ENCODE measurements around the gene SOX11.

Gene SOX11

DNA sequence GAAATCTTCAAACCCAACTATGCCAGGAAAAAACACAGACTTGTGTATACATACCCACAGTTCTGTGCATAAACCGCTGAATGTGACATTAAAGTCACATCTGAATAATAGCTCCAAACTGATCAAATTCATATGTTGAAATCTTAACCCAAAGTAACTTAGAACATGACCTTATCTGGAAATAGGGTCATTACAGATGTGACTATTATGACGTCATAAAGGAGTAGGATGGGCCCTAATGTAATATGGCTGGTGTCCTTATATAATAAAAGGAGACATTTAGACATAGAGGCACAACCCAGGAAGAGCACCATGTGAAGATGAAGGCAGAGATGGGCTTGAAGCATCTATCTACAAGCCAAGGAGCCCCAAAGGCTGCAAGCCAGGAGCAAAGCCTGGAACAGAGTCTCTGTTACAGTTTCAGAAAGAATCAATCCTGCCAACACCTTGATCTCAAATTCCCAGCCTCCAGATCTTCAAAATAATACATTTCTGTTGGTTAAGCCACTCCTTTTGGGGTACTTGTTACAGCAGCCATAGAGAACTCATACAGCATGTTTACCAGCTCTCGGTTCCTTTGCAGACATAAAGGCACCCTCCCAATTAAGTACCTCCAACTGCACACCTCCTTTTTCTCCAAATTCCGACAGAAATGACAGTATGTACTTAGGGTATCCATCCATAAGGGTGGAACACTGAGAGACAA lies 27.6 kb downstream of the SOX11 start:
- H3K4me3 ChIP-seq (replicated peaks in 1 of 2; ENCODE audit: low read depth in 2 of 2, low read length in 2 of 2), result no peak overlapping the region
- no peak for TF ChIP-seq CTCF (IDR thresholded peaks at IDR 0.05; ENCODE audit: low read depth, low read length)
- no peak for DNase-seq (ENCODE audit: low read depth in 2 of 2)

DNA sequence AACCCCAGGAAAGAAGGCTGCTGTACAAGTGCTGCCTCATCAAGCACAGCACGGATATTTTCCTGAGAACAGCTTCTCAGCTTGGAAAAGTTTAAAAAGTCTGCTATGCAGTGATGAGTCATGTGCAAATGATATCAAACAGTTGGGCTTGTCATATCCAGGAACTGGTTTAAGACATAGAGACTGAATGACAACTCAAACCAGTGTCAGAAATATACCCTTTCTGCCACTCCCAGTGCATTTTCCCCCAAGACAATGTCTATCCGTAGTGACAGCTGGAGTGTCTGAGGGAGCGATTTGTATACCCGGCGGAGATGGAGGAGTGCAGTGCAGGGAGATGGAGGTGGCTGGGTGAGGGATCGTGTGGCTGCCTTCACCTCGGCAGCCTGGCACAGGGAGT lies 28.2 kb downstream of the SOX11 start:
- TF ChIP-seq CTCF (IDR thresholded peaks at IDR 0.05; ENCODE audit: low read depth, low read length), result no peak
- no peak for DNase-seq (ENCODE audit: low read depth in 2 of 2)
- H3K4me3 ChIP-seq (replicated peaks in 1 of 2; ENCODE audit: low read depth in 2 of 2, low read length in 2 of 2), result no peak overlapping the region

GRCh38 chr2:5722236-5722635 lies 30.1 kb downstream of the SOX11 start:
- no peak for DNase-seq (ENCODE audit: low read depth in 2 of 2)
- no peak for TF ChIP-seq CTCF (IDR thresholded peaks at IDR 0.05; ENCODE audit: low read depth, low read length)
- H3K4me3 ChIP-seq (replicated peaks in 1 of 2; ENCODE audit: low read depth in 2 of 2, low read length in 2 of 2), result no peak overlapping the region

DNA sequence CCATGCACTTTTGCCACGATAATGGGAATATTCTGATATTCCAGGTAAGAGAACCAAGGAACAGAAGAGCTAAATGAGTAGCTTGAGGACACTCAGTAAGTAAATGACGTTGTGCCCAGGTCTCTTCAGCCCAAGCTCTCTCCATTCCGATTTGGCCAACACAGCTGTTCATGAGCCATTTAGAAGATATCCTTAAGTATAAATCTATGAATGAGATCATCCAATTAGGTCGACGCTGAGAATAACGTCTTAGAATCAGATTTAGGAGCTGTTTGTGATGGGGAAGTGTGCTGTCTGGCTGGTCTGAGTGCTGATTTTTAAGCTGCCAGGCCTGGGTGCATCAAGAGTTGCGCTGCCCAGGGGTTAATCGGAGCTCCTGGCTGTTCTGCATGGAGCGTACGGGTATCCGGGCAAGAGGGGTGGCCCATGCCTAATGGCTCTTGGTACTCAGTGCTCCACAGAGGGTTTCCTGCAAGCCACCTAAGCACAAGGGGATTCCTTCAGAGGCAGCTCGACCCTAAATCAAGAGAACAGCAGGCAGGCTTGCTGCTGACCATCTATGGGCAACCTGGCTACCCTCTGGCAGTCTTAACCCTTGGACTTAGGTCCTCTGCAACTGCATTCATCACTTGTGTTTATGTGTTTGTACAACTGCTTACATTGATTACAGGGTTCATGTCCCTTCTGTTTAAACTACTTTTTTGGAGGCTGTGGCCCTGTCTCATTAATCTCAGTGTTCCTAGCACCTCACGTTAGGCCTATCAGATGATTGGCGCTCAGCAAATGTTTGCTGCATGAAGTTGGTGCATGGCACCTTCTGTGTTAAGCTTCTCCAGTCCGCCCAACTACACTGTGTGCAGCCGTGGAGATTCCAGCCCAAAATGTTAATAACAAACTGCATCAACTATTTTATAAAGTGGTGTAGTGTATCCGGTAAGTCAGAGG lies 31.9 kb downstream of the SOX11 start:
- no peak overlapping the region for H3K4me3 ChIP-seq (replicated peaks in 1 of 2; ENCODE audit: low read depth in 2 of 2, low read length in 2 of 2)
- TF ChIP-seq CTCF (IDR thresholded peaks at IDR 0.05; ENCODE audit: low read depth, low read length), result no peak
- DNase-seq (ENCODE audit: low read depth in 2 of 2), result no peak

- DNase-seq (ENCODE audit: low read depth in 2 of 2), result no peak
- no peak for TF ChIP-seq CTCF (IDR thresholded peaks at IDR 0.05; ENCODE audit: low read depth, low read length)
- H3K4me3 ChIP-seq (replicated peaks in 1 of 2; ENCODE audit: low read depth in 2 of 2, low read length in 2 of 2), result no peak overlapping the region
Observed at GRCh38 chr2:5725072-5725471, 32.9 kb downstream of the SOX11 start.

DNA sequence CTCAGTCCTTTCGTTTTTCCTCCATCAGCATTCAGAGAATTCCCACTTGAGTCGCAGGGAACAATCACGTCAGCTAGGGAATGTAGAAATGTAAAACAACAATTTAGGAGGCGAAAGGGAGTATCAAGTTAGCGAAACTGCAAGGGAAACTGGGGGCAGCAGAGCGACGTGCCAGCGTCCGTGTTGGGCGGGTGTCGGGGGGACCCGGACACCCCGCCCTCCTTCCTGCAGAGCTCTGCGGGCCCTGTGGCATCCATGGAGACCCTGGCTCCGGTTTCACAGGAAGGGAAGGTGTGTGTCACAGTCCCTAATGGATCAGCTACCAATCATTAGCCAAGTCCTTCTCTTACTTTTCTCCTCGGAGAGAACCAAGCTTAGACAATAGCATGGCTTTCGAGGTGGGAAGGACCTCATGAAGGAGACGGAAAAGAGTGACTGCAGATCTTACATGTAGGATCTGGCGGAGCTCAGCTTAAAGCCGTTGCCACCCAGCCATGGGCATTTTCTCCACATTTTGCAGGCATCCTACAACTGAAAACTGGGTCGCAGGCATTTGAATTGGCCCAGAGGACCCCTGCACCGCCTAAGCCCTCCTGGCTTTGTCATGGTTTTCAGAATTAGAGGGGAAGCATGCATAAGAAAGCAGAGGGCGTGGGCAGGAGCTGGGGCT lies 33.7 kb downstream of the SOX11 start:
- TF ChIP-seq CTCF (IDR thresholded peaks at IDR 0.05; ENCODE audit: low read depth, low read length), result no peak
- no peak overlapping the region for H3K4me3 ChIP-seq (replicated peaks in 1 of 2; ENCODE audit: low read depth in 2 of 2, low read length in 2 of 2)
- DNase-seq (ENCODE audit: low read depth in 2 of 2), result peak in 1 of 2 donors; percentile 5

Measured in cardiac fibroblast (primary cell).